ENCODE data around the gene TIGAR.

The TIGAR gene

DNA sequence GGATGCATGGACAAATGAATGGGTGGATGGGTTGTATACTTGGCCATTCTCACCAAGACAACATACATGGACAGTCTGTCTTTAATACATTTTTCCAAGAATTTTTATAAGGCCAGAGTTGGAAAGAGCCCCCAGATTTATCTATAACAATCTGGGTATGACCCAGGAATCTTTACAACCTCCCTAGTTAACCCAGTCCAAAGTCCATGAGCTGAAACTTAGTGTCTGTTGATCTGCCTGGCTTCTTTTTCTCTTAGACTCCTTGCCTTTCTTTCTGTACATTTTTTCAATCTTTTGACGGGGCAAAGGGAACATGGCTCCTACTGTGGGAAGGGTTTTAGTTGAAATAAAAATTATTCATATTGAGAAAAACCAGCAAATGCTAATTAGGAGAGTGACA lies 57.8 kb downstream of the TIGAR start (continued):
- TF ChIP-seq, protein P1, sequence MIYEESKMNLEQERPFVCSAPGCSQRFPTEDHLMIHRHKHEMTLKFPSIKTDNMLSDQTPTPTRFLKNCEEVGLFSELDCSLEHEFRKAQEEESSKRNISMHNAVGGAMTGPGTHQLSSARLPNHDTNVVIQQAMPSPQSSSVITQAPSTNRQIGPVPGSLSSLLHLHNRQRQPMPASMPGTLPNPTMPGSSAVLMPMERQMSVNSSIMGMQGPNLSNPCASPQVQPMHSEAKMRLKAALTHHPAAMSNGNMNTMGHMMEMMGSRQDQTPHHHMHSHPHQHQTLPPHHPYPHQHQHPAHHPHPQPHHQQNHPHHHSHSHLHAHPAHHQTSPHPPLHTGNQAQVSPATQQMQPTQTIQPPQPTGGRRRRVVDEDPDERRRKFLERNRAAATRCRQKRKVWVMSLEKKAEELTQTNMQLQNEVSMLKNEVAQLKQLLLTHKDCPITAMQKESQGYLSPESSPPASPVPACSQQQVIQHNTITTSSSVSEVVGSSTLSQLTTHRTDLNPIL (CRISPR knock-in tag; IDR thresholded peaks at IDR 0.05; ENCODE audit: low read depth) = no peak
- no peak for TF ChIP-seq TCF4 (CRISPR knock-in tag; IDR thresholded peaks at IDR 0.05; ENCODE audit: borderline replicate concordance)
- no peak for TF ChIP-seq ZC3H10 (CRISPR knock-in tag; IDR thresholded peaks at IDR 0.05)
- TF ChIP-seq BACH2 (CRISPR knock-in tag; IDR thresholded peaks at IDR 0.05; ENCODE audit: borderline replicate concordance) = no peak
- no peak for TF ChIP-seq POU6F1 (CRISPR knock-in tag; IDR thresholded peaks at IDR 0.05; ENCODE audit: borderline replicate concordance, low read depth)
- TF ChIP-seq OSR1 (CRISPR knock-in tag; IDR thresholded peaks at IDR 0.05) = no peak
- TF ChIP-seq PPARA (CRISPR knock-in tag; IDR thresholded peaks at IDR 0.05; ENCODE audit: borderline replicate concordance) = no peak
- TF ChIP-seq ZNF70 (CRISPR knock-in tag; IDR thresholded peaks at IDR 0.05) = no peak
- no peak for TF ChIP-seq ZFP30 (CRISPR knock-in tag; IDR thresholded peaks at IDR 0.05)
- TF ChIP-seq ZNF565 (CRISPR knock-in tag; conservative IDR thresholded peaks at IDR 0.05; ENCODE audit: low read depth) = no peak
- TF ChIP-seq ISL1 (CRISPR knock-in tag; IDR thresholded peaks at IDR 0.05) = no peak

DNA sequence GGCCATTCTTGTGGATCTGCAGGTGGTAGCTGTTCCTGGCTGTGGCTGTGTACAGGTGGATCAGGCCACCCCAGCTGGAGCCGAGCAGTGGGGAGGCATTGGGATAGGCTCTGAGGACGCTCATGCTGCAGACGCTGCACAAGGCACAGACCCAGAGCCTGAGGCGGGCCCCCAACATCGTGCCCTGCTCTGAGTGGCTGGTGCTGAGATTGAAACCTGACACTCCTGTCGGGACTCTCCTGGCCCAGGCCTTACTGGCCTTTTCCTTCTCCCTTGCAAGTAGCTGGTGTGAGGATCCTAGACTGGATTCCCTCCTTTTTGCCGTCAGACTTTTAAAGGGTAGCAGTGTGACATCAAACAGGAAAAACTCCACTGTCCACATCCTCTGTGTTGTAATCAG lies 58.4 kb downstream of the TIGAR start, which contains the start of gene FGF23:
Gene FGF23, minus strand, starts transcription at position 308 of the 400 bp plus-strand sequence. Its CDS starts 130 bp downstream, at position 178.
- TF ChIP-seq, protein P1 (CRISPR knock-in tag; IDR thresholded peaks at IDR 0.05; ENCODE audit: low read depth) = no peak
- no peak for TF ChIP-seq ZFP30 (CRISPR knock-in tag; IDR thresholded peaks at IDR 0.05)
- TF ChIP-seq SNAI2 (CRISPR knock-in tag; IDR thresholded peaks at IDR 0.05) = no peak
- TF ChIP-seq OSR1 (CRISPR knock-in tag; IDR thresholded peaks at IDR 0.05) = no peak
- TF ChIP-seq, protein P2, sequence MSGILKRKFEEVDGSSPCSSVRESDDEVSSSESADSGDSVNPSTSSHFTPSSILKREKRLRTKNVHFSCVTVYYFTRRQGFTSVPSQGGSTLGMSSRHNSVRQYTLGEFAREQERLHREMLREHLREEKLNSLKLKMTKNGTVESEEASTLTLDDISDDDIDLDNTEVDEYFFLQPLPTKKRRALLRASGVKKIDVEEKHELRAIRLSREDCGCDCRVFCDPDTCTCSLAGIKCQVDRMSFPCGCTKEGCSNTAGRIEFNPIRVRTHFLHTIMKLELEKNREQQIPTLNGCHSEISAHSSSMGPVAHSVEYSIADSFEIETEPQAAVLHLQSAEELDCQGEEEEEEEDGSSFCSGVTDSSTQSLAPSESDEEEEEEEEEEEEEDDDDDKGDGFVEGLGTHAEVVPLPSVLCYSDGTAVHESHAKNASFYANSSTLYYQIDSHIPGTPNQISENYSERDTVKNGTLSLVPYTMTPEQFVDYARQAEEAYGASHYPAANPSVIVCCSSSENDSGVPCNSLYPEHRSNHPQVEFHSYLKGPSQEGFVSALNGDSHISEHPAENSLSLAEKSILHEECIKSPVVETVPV (CRISPR knock-in tag; IDR thresholded peaks at IDR 0.05) = no peak
- peak; percentile 82 for ATAC-seq

- no peak for ATAC-seq
- no peak for TF ChIP-seq ZFP30 (CRISPR knock-in tag; IDR thresholded peaks at IDR 0.05)
- no peak for TF ChIP-seq ZNF8 (CRISPR knock-in tag; IDR thresholded peaks at IDR 0.05)
- no peak for TF ChIP-seq ZC3H10 (CRISPR knock-in tag; IDR thresholded peaks at IDR 0.05)
- TF ChIP-seq GLIS3 (CRISPR knock-in tag; IDR thresholded peaks at IDR 0.05) = no peak
- TF ChIP-seq ESRRG (CRISPR knock-in tag; IDR thresholded peaks at IDR 0.05) = no peak
- TF ChIP-seq RARB (CRISPR knock-in tag; IDR thresholded peaks at IDR 0.05) = no peak
- TF ChIP-seq ZFP3 (CRISPR knock-in tag; IDR thresholded peaks at IDR 0.05) = no peak
- TF ChIP-seq ARNTL (CRISPR knock-in tag; IDR thresholded peaks at IDR 0.05; ENCODE audit: borderline replicate concordance, low read depth) = no peak
- no peak for TF ChIP-seq ISL1 (CRISPR knock-in tag; IDR thresholded peaks at IDR 0.05)
Measured at GRCh38 chr12:4380332-4380731, 59.3 kb downstream of the TIGAR start.

- no peak; the same call in 2 of the 3 replicates for ATAC-seq
- TF ChIP-seq ISL1 (CRISPR knock-in tag; IDR thresholded peaks at IDR 0.05) = no peak
- TF ChIP-seq TOX (CRISPR knock-in tag; IDR thresholded peaks at IDR 0.05; ENCODE audit: borderline replicate concordance) = no peak
- no peak for TF ChIP-seq ARNTL (CRISPR knock-in tag; IDR thresholded peaks at IDR 0.05; ENCODE audit: borderline replicate concordance, low read depth)
- TF ChIP-seq PPARA (CRISPR knock-in tag; IDR thresholded peaks at IDR 0.05; ENCODE audit: borderline replicate concordance) = no peak
- no peak for TF ChIP-seq BACH2 (CRISPR knock-in tag; IDR thresholded peaks at IDR 0.05; ENCODE audit: borderline replicate concordance)
- TF ChIP-seq, protein P3, sequence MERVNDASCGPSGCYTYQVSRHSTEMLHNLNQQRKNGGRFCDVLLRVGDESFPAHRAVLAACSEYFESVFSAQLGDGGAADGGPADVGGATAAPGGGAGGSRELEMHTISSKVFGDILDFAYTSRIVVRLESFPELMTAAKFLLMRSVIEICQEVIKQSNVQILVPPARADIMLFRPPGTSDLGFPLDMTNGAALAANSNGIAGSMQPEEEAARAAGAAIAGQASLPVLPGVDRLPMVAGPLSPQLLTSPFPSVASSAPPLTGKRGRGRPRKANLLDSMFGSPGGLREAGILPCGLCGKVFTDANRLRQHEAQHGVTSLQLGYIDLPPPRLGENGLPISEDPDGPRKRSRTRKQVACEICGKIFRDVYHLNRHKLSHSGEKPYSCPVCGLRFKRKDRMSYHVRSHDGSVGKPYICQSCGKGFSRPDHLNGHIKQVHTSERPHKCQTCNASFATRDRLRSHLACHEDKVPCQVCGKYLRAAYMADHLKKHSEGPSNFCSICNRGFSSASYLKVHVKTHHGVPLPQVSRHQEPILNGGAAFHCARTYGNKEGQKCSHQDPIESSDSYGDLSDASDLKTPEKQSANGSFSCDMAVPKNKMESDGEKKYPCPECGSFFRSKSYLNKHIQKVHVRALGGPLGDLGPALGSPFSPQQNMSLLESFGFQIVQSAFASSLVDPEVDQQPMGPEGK (CRISPR knock-in tag; IDR thresholded peaks at IDR 0.05; ENCODE audit: borderline replicate concordance) = no peak
- TF ChIP-seq ZNF70 (CRISPR knock-in tag; IDR thresholded peaks at IDR 0.05) = no peak
- TF ChIP-seq, protein P2 (CRISPR knock-in tag; IDR thresholded peaks at IDR 0.05) = no peak
- no peak for TF ChIP-seq POU6F1 (CRISPR knock-in tag; IDR thresholded peaks at IDR 0.05; ENCODE audit: borderline replicate concordance, low read depth)
Measured at GRCh38 chr12:4383304-4383865, 62.4 kb downstream of the TIGAR start.
